DMS 273 treated with DMSO at 0.1 percent for 48 hours (cell line): Measurements from ENCODE around the gene OR2V2.

ENCODE experiments used
- DNase-seq: peaks from one replicate; lab custom pipeline; 2025; lab: John Stamatoyannopoulos, UW

Gene OR2V2

GRCh38 chr5:181145133-181145532, 2.3 kb upstream of the OR2V2 start:
- no peak for DNase-seq

- no peak for DNase-seq
These were observed 2.0 kb downstream of the OR2V2 start for GRCh38 chr5:181149355-181149754.

- DNase-seq, result no peak
These were observed 2.7 kb downstream of the OR2V2 start for GRCh38 chr5:181149806-181150733.

- DNase-seq, result no peak
These were observed 3.8 kb downstream of the OR2V2 start for GRCh38 chr5:181151146-181151545.

- no peak for DNase-seq
These were observed 5.0 kb downstream of the OR2V2 start for GRCh38 chr5:181152406-181152805.

GRCh38 chr5:181153814-181154213, 6.4 kb downstream of the OR2V2 start:
- no peak for DNase-seq

- no peak for DNase-seq
These were observed 9.4 kb downstream of the OR2V2 start for GRCh38 chr5:181156758-181157157.

GRCh38 chr5:181158869-181159268, 11.5 kb downstream of the OR2V2 start:
- no peak for DNase-seq

- peak; percentile 48 for DNase-seq
These were observed 12.1 kb downstream of the OR2V2 start for GRCh38 chr5:181159286-181160151.

- DNase-seq, result peak; percentile 9
These were observed 12.9 kb downstream of the OR2V2 start for GRCh38 chr5:181160152-181160754.

GRCh38 chr5:181160755-181161533, 13.6 kb downstream of the OR2V2 start:
- DNase-seq, result peak; percentile 38

GRCh38 chr5:181161534-181162175, 14.3 kb downstream of the OR2V2 start:
- no peak for DNase-seq

- no peak for DNase-seq
These were observed 16.2 kb downstream of the OR2V2 start for GRCh38 chr5:181163487-181164075.

- peak; percentile 39 for DNase-seq
These were observed 16.9 kb downstream of the OR2V2 start for GRCh38 chr5:181164076-181164952.

GRCh38 chr5:181166812-181167733, 19.7 kb downstream of the OR2V2 start:
- peak; percentile 27 for DNase-seq

- peak; percentile 52 for DNase-seq
These were observed 20.6 kb downstream of the OR2V2 start for GRCh38 chr5:181167814-181168488.

- no peak for DNase-seq
These were observed 21.3 kb downstream of the OR2V2 start for GRCh38 chr5:181168595-181169118.
